ENCODE data around the gene EFTUD2.

GRCh38 chr17:44879376-44879775, 19.9 kb downstream of the EFTUD2 start:
- TF ChIP-seq POLR2A (IDR thresholded peaks at IDR 0.05; ENCODE audit: low read depth, low read length) (no peak), TAF1 (IDR thresholded peaks at IDR 0.05; ENCODE audit: borderline replicate concordance, low read depth, low read length) (no peak), POLR2AphosphoS5 (IDR thresholded peaks at IDR 0.05; ENCODE audit: low read depth, low read length) (no peak)
